Measurements from ENCODE around the gene FNDC3B. TPM values are rescaled to one million over a fixed set of nuclear protein-coding genes. Genes with fewer than 3 reads are reported as not detected.

The FNDC3B gene
- polyA plus RNA-seq, 2 of the 4 experiments (the other 2 are of a cell fraction), result 29.5 to 33.6 TPM

DNA sequence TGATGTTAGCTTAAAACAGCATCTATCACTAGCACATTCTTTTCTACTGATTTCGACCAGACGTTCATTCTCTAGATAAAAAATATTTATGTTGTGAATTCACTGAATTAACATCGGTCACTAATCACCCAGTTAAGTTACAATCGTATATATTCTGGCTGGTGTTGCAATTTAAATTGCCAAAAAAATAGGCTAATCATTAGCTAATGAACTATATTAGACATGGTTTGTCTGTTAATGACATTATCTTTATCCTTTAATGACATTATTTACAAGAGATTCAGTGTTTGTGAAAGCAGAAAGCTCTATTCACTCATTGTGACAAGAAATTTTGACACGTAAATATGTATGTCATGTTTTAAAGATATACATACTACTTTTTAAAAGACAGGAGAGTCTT lies 402.2 kb downstream of the FNDC3B start:
- ChIA-PET POLR2A (no interaction called here), CTCF (interaction anchor here (0.8 to 1.0 kb wide), 2 partner anchors 19 to 20 kb away, joined by 3 read pairs; no protein-coding TSS in a partner anchor)
- Histone ChIP-seq H3K4me3 (no peak overlapping the region), H3K27ac (no peak overlapping the region), H3K9me3 (no peaks in the 10 kb centered on the region), H3K4me1 (no peaks in the 10 kb centered on the region), H3K4me2 (no peak overlapping the region)
- 71% methylated on average over 5 of the region's 5 CpGs for WGBS (ENCODE audit: missing lambda C conversion rate)
- DNase-seq (ENCODE audit: low read depth in 1 of 2, low spot score in 1 of 2) (no peak), FAIRE-seq (no peak), ATAC-seq (no peak)
- no peak for TF ChIP-seq PHF8 (IDR thresholded peaks at IDR 0.05; ENCODE audit: borderline replicate concordance, low read depth)
- TF ChIP-seq, protein P1, sequence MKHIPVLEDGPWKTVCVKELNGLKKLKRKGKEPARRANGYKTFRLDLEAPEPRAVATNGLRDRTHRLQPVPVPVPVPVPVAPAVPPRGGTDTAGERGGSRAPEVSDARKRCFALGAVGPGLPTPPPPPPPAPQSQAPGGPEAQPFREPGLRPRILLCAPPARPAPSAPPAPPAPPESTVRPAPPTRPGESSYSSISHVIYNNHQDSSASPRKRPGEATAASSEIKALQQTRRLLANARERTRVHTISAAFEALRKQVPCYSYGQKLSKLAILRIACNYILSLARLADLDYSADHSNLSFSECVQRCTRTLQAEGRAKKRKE (CRISPR knock-in tag; IDR thresholded peaks at IDR 0.05; ENCODE audit: low read depth), result no peak
- no peak for TF ChIP-seq HOXB5 (CRISPR knock-in tag; IDR thresholded peaks at IDR 0.05)
- TF ChIP-seq KDM5A (IDR thresholded peaks at IDR 0.05), result no peak
- no peak for TF ChIP-seq RAD21 (conservative IDR thresholded peaks at IDR 0.05 in 1 of 2, IDR thresholded peaks at IDR 0.05 in 1 of 2)

GRCh38 chr3:172442606-172443005 lies 403.2 kb downstream of the FNDC3B start:
- DNase-seq (ENCODE audit: low read depth in 1 of 2, low spot score in 1 of 2) (no peak), FAIRE-seq (no peak), ATAC-seq (no peak)
- H3K4me3 ChIP-seq, result no peak overlapping the region
- no peak for TF ChIP-seq RNF2 (IDR thresholded peaks at IDR 0.05; ENCODE audit: borderline replicate concordance, low read depth)
- TF ChIP-seq FOSL2 (IDR thresholded peaks at IDR 0.05), result no peak
- no peak for TF ChIP-seq FOSL2 (CRISPR knock-in tag; IDR thresholded peaks at IDR 0.05)
- TF ChIP-seq, protein P2, sequence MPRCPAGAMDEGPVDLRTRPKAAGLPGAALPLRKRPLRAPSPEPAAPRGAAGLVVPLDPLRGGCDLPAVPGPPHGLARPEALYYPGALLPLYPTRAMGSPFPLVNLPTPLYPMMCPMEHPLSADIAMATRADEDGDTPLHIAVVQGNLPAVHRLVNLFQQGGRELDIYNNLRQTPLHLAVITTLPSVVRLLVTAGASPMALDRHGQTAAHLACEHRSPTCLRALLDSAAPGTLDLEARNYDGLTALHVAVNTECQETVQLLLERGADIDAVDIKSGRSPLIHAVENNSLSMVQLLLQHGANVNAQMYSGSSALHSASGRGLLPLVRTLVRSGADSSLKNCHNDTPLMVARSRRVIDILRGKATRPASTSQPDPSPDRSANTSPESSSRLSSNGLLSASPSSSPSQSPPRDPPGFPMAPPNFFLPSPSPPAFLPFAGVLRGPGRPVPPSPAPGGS (IDR thresholded peaks at IDR 0.05), result no peak
- TF ChIP-seq NR3C1 (IDR thresholded peaks at IDR 0.05), result no peak
- no peak for TF ChIP-seq JUN (IDR thresholded peaks at IDR 0.05)
- TF ChIP-seq ZC3H11A (IDR thresholded peaks at IDR 0.05), result no peak
- TF ChIP-seq CBX8 (IDR thresholded peaks at IDR 0.05), result no peak
- TF ChIP-seq, protein P3, sequence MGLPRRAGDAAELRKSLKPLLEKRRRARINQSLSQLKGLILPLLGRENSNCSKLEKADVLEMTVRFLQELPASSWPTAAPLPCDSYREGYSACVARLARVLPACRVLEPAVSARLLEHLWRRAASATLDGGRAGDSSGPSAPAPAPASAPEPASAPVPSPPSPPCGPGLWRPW (IDR thresholded peaks at IDR 0.05), result no peak
- TF ChIP-seq HEYL (CRISPR knock-in tag; IDR thresholded peaks at IDR 0.05), result no peak
- TF ChIP-seq, protein P4, sequence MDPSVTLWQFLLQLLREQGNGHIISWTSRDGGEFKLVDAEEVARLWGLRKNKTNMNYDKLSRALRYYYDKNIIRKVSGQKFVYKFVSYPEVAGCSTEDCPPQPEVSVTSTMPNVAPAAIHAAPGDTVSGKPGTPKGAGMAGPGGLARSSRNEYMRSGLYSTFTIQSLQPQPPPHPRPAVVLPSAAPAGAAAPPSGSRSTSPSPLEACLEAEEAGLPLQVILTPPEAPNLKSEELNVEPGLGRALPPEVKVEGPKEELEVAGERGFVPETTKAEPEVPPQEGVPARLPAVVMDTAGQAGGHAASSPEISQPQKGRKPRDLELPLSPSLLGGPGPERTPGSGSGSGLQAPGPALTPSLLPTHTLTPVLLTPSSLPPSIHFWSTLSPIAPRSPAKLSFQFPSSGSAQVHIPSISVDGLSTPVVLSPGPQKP (IDR thresholded peaks at IDR 0.05; ENCODE audit: low read depth, low read length), result no peak
- TF ChIP-seq HDAC2 (IDR thresholded peaks at IDR 0.05), result no peak
- TF ChIP-seq MAFK (IDR thresholded peaks at IDR 0.05; ENCODE audit: partially characterized antibody), result no peak
- no peak for TF ChIP-seq JUNB (IDR thresholded peaks at IDR 0.05)
- TF ChIP-seq CTCF (IDR thresholded peaks at IDR 0.05), result no peak
- no peak for TF ChIP-seq HOXB13 (CRISPR knock-in tag; IDR thresholded peaks at IDR 0.05; ENCODE audit: low read depth)
- TF ChIP-seq EHMT2 (IDR thresholded peaks at IDR 0.05; ENCODE audit: low read depth), result no peak
- TF ChIP-seq SMC3 (IDR thresholded peaks at IDR 0.05), result no peak
- TF ChIP-seq FOXS1 (CRISPR knock-in tag; IDR thresholded peaks at IDR 0.05), result no peak
- TF ChIP-seq E2F6 (IDR thresholded peaks at IDR 0.05; ENCODE audit: borderline replicate concordance, low read depth), result no peak
- no peak for TF ChIP-seq REST (IDR thresholded peaks at IDR 0.05)
- H3K27ac ChIP-seq, result no peak overlapping the region
- no peak overlapping the region for H3K4me2 ChIP-seq
- no peaks in the 10 kb centered on the region for H3K9me3 ChIP-seq
- WGBS (ENCODE audit: missing lambda C conversion rate), result 83% methylated on average over 1 of the region's 1 CpG
- CTCF ChIA-PET, result no interaction called here
- POLR2A ChIA-PET, result no interaction called here
- H3K4me1 ChIP-seq, result no peaks in the 10 kb centered on the region

Measured in A549 (cell line).